Upper lobe of left lung (tissue), 6 donors: Measurements from ENCODE around the gene KRTCAP2. TPM values are rescaled to one million over a fixed set of nuclear protein-coding genes. Genes with fewer than 3 reads are reported as not detected.

Experiments
- ATAC-seq, 2 donors: fragments of 200-7000 bp; cut with Tn5 transposase; one replicate each; pipeline ENCODE4 v1.9.1; 2022; ENCODE audit warnings: mild to moderate bottlenecking in 2 of 2, moderate library complexity in 2 of 2; ENCODE audit not compliant: low FRiP score in 2 of 2
- DNase-seq, 2 donors: peaks; one replicate each; pipeline ENCODE4 v3.0.0-alpha.2; 2019 to 2020
- H3K27ac ChIP-seq, 4 donors: fragments of 200-600 bp; sonication (generic); one replicate each; pipeline ENCODE4 v1.5.1; 2016 to 2019
- H3K27me3 ChIP-seq, 4 donors: fragments of 200-600 bp; sonication (generic); one replicate each; pipeline ENCODE4 v1.5.1; 2017 to 2019
- H3K36me3 ChIP-seq, 4 donors: fragments of 200-600 bp; sonication (generic); one replicate each; pipeline ENCODE4 v1.5.1; 2016 to 2019
- H3K4me1 ChIP-seq, 4 donors: fragments of 200-600 bp; sonication (generic); one replicate each; pipeline ENCODE4 v1.5.1; 2018 to 2019
- H3K4me3 ChIP-seq, 4 donors: fragments of 200-600 bp; sonication (generic); one replicate each; pipeline ENCODE4 v1.5.1; 2017 to 2019; ENCODE audit warnings: mild to moderate bottlenecking in 2 of 4, moderate library complexity in 1 of 4
- H3K9me3 ChIP-seq, 4 donors: fragments of 200-600 bp; sonication (generic); one replicate each; pipeline ENCODE4 v1.5.1; 2018 to 2019
- CTCF ChIP-seq, 6 experiments: fragments of 450-650 bp in 4 of 6; fragments of 200-600 bp in 2 of 6; sonication (generic) in 2 of 6; IDR thresholded peaks; one replicate each; pipeline ENCODE4 v1.5.1; 2016 to 2019; ENCODE audit warnings: antibody characterized with exemption in 6 of 6
- EP300 ChIP-seq, 4 donors: sonication (generic); formaldehyde crosslinking; IDR thresholded peaks; one replicate each; pipeline ENCODE4 v1.5.1; 2017; ENCODE audit warnings: antibody characterized with exemption in 4 of 4, control low read depth in 2 of 4
- POLR2A ChIP-seq, 4 donors: fragments of 450-650 bp; IDR thresholded peaks; one replicate each; pipeline ENCODE4 v1.5.1; 2016 to 2017; ENCODE audit warnings: antibody characterized with exemption in 4 of 4, mild to moderate bottlenecking in 2 of 4
- POLR2AphosphoS5 ChIP-seq, 2 donors: sonication (generic); formaldehyde crosslinking; IDR thresholded peaks; one replicate each; pipeline ENCODE4 v1.5.1; 2017; ENCODE audit warnings: antibody characterized with exemption in 2 of 2
- WGBS, 2 donors: methylation state at CpG; one replicate each; pipeline ENCODE4 v1.1.5; 2017 to 2018; 5-methylcytosine and 5-hydroxymethylcytosine counted together
- total RNA-seq, 6 donors: library from RNA; depleted of rRNA in 4 of 6; stranded (reverse); fragments of >200 nt in 4 of 6; gene quantifications; one replicate each; pipeline versions ENCODE4 v1.1.0 to v1.2.1, GENCODE V29; 2016 to 2021
- donor health status: DM: no; HTN: no; CAD: no; lungs with moderate emphysema.
- donor health status: DM: no; HTN: yes; CAD: no; lungs with severe emphysema.

Gene KRTCAP2
- total RNA-seq, 6 donors from 2014 or later, result 47.1 to 166 (median 131) TPM

- peak overlapping the region; percentile 96 to 98 (median 98) for H3K27ac ChIP-seq
- H3K4me3 ChIP-seq, result peak overlapping the region; percentile 39 to 67 (median 60)
- DNase-seq (peak; percentile 93 to 97), ATAC-seq (peak; percentile 90 to 92)
- whole genome bisulfite sequencing, 2 donors, result 6 to 9% methylated on average over 18 of the region's 18 CpGs
- peak; percentile 75 to 92 for TF ChIP-seq POLR2AphosphoS5 (IDR thresholded peaks at IDR 0.05)
- peak in 2 of 4 donors; percentile 22 to 93 for TF ChIP-seq EP300 (IDR thresholded peaks at IDR 0.05)
- peak in 2 of 4 donors; percentile 4 to 42 for TF ChIP-seq POLR2A (IDR thresholded peaks at IDR 0.05)
- TF ChIP-seq CTCF (IDR thresholded peaks at IDR 0.05), result no peak
- H3K4me1 ChIP-seq, result peaks cover 59 to 79% (median 62%) of the 10 kb centered on the region in 4 donors
- H3K9me3 ChIP-seq, result no peaks in the 10 kb centered on the region
- no peaks in the 10 kb centered on the region for H3K27me3 ChIP-seq
- peaks cover 15 to 45% (median 30%) of the 10 kb centered on the region in 4 donors for H3K36me3 ChIP-seq
These were observed 38.2 kb downstream of the KRTCAP2 start for GRCh38 chr1:155134880-155135414.

GRCh38 chr1:155134322-155134721 is 38.8 kb downstream of the KRTCAP2 start:
- peak overlapping the region; percentile 96 to 98 (median 98) for H3K27ac ChIP-seq
- H3K36me3 ChIP-seq, result peaks cover 15 to 45% (median 30%) of the 10 kb centered on the region in 4 donors
- H3K9me3 ChIP-seq, result no peaks in the 10 kb centered on the region
- H3K4me3 ChIP-seq, result peak overlapping the region in 3 of 4 donors; percentile 55 to 67 (median 66)
- no peaks in the 10 kb centered on the region for H3K27me3 ChIP-seq
- TF ChIP-seq EP300 (IDR thresholded peaks at IDR 0.05), result no peak
- no peak for ATAC-seq
- WGBS, 2 donors, result 50 to 55% methylated on average over 1 of the region's 1 CpG
- no peak for DNase-seq
- peaks cover 54 to 75% (median 57%) of the 10 kb centered on the region in 4 donors for H3K4me1 ChIP-seq

GRCh38 chr1:155133799-155134281 is 39.3 kb downstream of the KRTCAP2 start:
- 51% methylated on average over 7 of the region's 7 CpGs; no CpG with 5 or more reads in 1 of the 2 donors for WGBS, 2 donors
- no peak for DNase-seq
- peaks cover 15 to 45% (median 30%) of the 10 kb centered on the region in 4 donors for H3K36me3 ChIP-seq
- TF ChIP-seq EP300 (IDR thresholded peaks at IDR 0.05) (no peak), POLR2A (IDR thresholded peaks at IDR 0.05) (no peak), CTCF (IDR thresholded peaks at IDR 0.05) (no peak), POLR2AphosphoS5 (IDR thresholded peaks at IDR 0.05) (no peak)
- peaks cover 49 to 74% (median 53%) of the 10 kb centered on the region in 4 donors for H3K4me1 ChIP-seq
- ATAC-seq, result no peak
- H3K27ac ChIP-seq, result peak overlapping the region; percentile 96 to 98 (median 98)
- H3K27me3 ChIP-seq, result no peaks in the 10 kb centered on the region
- peak overlapping the region in 2 of 4 donors; percentile 55 to 66 for H3K4me3 ChIP-seq
- no peaks in the 10 kb centered on the region for H3K9me3 ChIP-seq

- Histone ChIP-seq H3K27me3 (peaks cover 0 to 3% (median 0%) of the 10 kb centered on the region in 4 donors), H3K4me1 (peaks cover 38 to 77% (median 57%) of the 10 kb centered on the region in 4 donors), H3K9me3 (no peaks in the 10 kb centered on the region), H3K4me3 (peak overlapping the region in 2 of 4 donors; percentile 55 to 66), H3K36me3 (peaks cover 15 to 41% (median 30%) of the 10 kb centered on the region in 4 donors), H3K27ac (peak overlapping the region; percentile 83 to 98 (median 98))
- 40 to 42% methylated on average over 2 of the region's 2 CpGs for WGBS, 2 donors
- DNase-seq, result no peak
- TF ChIP-seq CTCF (IDR thresholded peaks at IDR 0.05) (no peak), EP300 (IDR thresholded peaks at IDR 0.05) (no peak), POLR2A (IDR thresholded peaks at IDR 0.05) (no peak), POLR2AphosphoS5 (IDR thresholded peaks at IDR 0.05) (no peak)
- ATAC-seq, result no peak
These were observed 41.2 kb downstream of the KRTCAP2 start for GRCh38 chr1:155131856-155132255.

- peaks cover 15 to 41% (median 30%) of the 10 kb centered on the region in 4 donors for H3K36me3 ChIP-seq
- TF ChIP-seq POLR2AphosphoS5 (IDR thresholded peaks at IDR 0.05), result peak in 1 of 2 donors; percentile 49
- TF ChIP-seq EP300 (IDR thresholded peaks at IDR 0.05), result no peak
- TF ChIP-seq CTCF (IDR thresholded peaks at IDR 0.05), result no peak
- TF ChIP-seq POLR2A (IDR thresholded peaks at IDR 0.05), result peak in 1 of 4 donors; percentile 20
- peak in 1 of 2 donors; percentile 59 for DNase-seq
- peak overlapping the region; percentile 83 to 98 (median 98) for H3K27ac ChIP-seq
- peak overlapping the region in 3 of 4 donors; percentile 55 to 77 (median 66) for H3K4me3 ChIP-seq
- H3K27me3 ChIP-seq, result peaks cover 0 to 3% (median under 1%) of the 10 kb centered on the region in 4 donors
- 53 to 56% methylated on average over 4 to 8 of the region's 8 CpGs for WGBS, 2 donors
- ATAC-seq, result no peak
- no peaks in the 10 kb centered on the region for H3K9me3 ChIP-seq
- H3K4me1 ChIP-seq, result peaks cover 41 to 78% (median 60%) of the 10 kb centered on the region in 4 donors
These were observed 41.8 kb downstream of the KRTCAP2 start for GRCh38 chr1:155131285-155131684.
